ENCODE measurements around the gene RCN2.

Gene RCN2

GRCh38 chr15:76973906-76974305, 42.4 kb downstream of the RCN2 start:
- DNase-seq (ENCODE audit: low spot score) = no peak

GRCh38 chr15:76974456-76975036, 43.0 kb downstream of the RCN2 start:
- no peak for DNase-seq (ENCODE audit: low spot score)

GRCh38 chr15:76976141-76976540, 44.6 kb downstream of the RCN2 start:
- no peak for DNase-seq (ENCODE audit: low spot score)

GRCh38 chr15:76976572-76977270, 45.2 kb downstream of the RCN2 start:
- peak; percentile 63 for DNase-seq (ENCODE audit: low spot score)

GRCh38 chr15:76978522-76979330, 47.2 kb downstream of the RCN2 start:
- DNase-seq (ENCODE audit: low spot score) = no peak

GRCh38 chr15:76979331-76979925, 47.9 kb downstream of the RCN2 start:
- no peak for DNase-seq (ENCODE audit: low spot score)

- DNase-seq (ENCODE audit: low spot score) = no peak
Observed at GRCh38 chr15:76979996-76980520, 48.5 kb downstream of the RCN2 start.

GRCh38 chr15:76982356-76982755, 50.8 kb downstream of the RCN2 start:
- no peak for DNase-seq (ENCODE audit: low spot score)

- DNase-seq (ENCODE audit: low spot score) = no peak
Observed at GRCh38 chr15:76982756-76983155, 51.2 kb downstream of the RCN2 start.

- DNase-seq (ENCODE audit: low spot score) = no peak
Observed at GRCh38 chr15:76983590-76984375, 52.2 kb downstream of the RCN2 start.

- no peak for DNase-seq (ENCODE audit: low spot score)
Observed at GRCh38 chr15:76986743-76987142, 55.2 kb downstream of the RCN2 start.

- no peak for DNase-seq (ENCODE audit: low spot score)
Observed at GRCh38 chr15:76987276-76987675, 55.7 kb downstream of the RCN2 start.

- DNase-seq (ENCODE audit: low spot score) = peak; percentile 97
Observed at GRCh38 chr15:76987896-76988860, 56.6 kb downstream of the RCN2 start.

- no peak for DNase-seq (ENCODE audit: low spot score)
Observed at GRCh38 chr15:76988867-76989780, 57.6 kb downstream of the RCN2 start.

GRCh38 chr15:76991048-76991447, 59.5 kb downstream of the RCN2 start:
- DNase-seq (ENCODE audit: low spot score) = no peak

GRCh38 chr15:76991741-76992645, 60.4 kb downstream of the RCN2 start:
- no peak for DNase-seq (ENCODE audit: low spot score)

GRCh38 chr15:76993114-76993725, 61.7 kb downstream of the RCN2 start:
- no peak for DNase-seq (ENCODE audit: low spot score)

GRCh38 chr15:76994001-76994400, 62.5 kb downstream of the RCN2 start:
- peak; percentile 78 for DNase-seq (ENCODE audit: low spot score)
